ENCODE measurements around the gene SLBP.

The SLBP gene

DNA sequence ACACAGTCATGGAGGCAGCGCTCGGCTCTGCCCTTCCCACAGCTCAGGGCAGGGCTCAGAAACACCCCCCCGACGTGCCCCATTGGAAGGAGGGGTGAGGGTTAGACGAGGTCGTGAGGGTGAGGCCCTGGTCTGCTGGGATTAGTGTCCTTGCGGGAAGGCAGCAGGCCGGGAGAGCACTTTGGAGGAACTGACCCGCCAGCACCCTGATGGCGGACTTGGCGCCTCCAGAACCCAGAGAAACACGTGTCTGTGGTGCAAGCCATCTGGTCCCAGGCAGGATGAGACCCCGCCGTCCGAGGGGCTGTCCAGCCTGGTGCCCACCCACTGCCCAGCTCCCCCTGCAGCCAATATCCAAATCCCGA, 35.5 kb upstream of the SLBP start:
- no peaks in the 10 kb centered on the region for H3K4me1 ChIP-seq (ENCODE audit: control insufficient read depth, low read depth, low read length)
- H3K23ac ChIP-seq (ENCODE audit: low read length), result no peak overlapping the region
- H3K9ac ChIP-seq (ENCODE audit: low read length), result no peak overlapping the region
- no CpG with 5 or more reads among the region's 16 CpGs for WGBS (ENCODE audit: extremely low coverage, insufficient coverage, low lambda C conversion rate)
- H3K18ac ChIP-seq (ENCODE audit: low read length), result no peak overlapping the region
- H2BK5ac ChIP-seq (ENCODE audit: low read length), result no peak overlapping the region
- no peak overlapping the region for H4K8ac ChIP-seq (ENCODE audit: low read depth, low read length)
- H3K4me3 ChIP-seq (ENCODE audit: low read length), result no peak overlapping the region
- H2AK5ac ChIP-seq (ENCODE audit: low read length), result no peak overlapping the region
- no peaks in the 10 kb centered on the region for H3K79me1 ChIP-seq (ENCODE audit: low read length)
- no peaks in the 10 kb centered on the region for H3K79me2 ChIP-seq (ENCODE audit: control insufficient read depth, insufficient read depth, low read length)
- H4K5ac ChIP-seq (ENCODE audit: low read length), result no peak overlapping the region
- no peak overlapping the region for H2BK15ac ChIP-seq (replicated peaks; ENCODE audit: low read depth)
- H3K27ac ChIP-seq (ENCODE audit: low read depth, low read length), result no peak overlapping the region
- DNase-seq, result no peak
- no peak overlapping the region for H3K4ac ChIP-seq (ENCODE audit: low read depth, low read length)
- no peak overlapping the region for H3K4me2 ChIP-seq (ENCODE audit: low read length)
- no peaks in the 10 kb centered on the region for H3K27me3 ChIP-seq (ENCODE audit: insufficient read depth, low read length, poor library complexity)
- no peak overlapping the region for H3K56ac ChIP-seq (ENCODE audit: low read length)
- H2BK120ac ChIP-seq (ENCODE audit: low read depth, low read length), result no peak overlapping the region
- H3K36me3 ChIP-seq (ENCODE audit: control insufficient read depth, insufficient read depth, low read length), result peaks cover 5% of the 10 kb centered on the region

DNA sequence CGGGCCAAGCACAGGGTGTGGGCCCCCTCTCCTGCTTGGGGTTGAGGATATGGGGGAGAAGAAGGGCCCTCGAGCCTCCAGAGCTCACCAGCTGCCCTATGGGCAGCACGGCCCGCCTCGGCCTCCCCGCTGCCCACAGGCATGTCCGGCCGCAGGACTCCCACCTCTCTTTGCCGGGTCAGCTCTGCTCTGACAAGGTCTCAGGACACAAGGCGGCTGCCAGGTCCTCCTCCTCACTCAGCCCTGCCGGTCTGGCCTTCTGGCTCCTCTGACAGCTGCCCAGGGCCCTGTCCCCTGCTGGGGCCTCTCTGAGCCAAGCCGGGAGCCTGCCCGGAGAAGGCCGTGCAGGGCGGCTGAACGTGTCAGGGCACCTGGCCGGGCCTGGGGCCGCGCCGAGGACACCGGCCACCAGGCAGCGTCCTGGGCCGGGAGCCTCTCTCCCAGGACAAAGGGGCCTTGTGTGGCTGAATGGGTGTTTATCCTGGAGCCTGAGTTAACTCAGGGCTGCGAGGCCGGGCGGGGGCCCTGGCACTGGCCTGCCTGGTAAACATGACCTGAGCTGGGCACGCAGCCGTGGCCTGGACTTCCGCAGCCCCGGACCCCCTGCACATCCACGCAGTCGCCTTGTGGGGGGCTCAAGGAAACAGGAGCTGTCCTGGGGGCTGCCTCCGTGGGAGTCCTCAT, 34.9 kb upstream of the SLBP start:
- H3K27ac ChIP-seq (ENCODE audit: low read depth, low read length), result no peak overlapping the region
- no peak overlapping the region for H4K8ac ChIP-seq (ENCODE audit: low read depth, low read length)
- no peak overlapping the region for H2AK5ac ChIP-seq (ENCODE audit: low read length)
- no peak overlapping the region for H3K4me3 ChIP-seq (ENCODE audit: low read length)
- H4K5ac ChIP-seq (ENCODE audit: low read length), result no peak overlapping the region
- no peaks in the 10 kb centered on the region for H3K79me1 ChIP-seq (ENCODE audit: low read length)
- no peak overlapping the region for H3K23ac ChIP-seq (ENCODE audit: low read length)
- no peak overlapping the region for H3K18ac ChIP-seq (ENCODE audit: low read length)
- H3K36me3 ChIP-seq (ENCODE audit: control insufficient read depth, insufficient read depth, low read length), result peaks cover 6% of the 10 kb centered on the region
- no peaks in the 10 kb centered on the region for H3K79me2 ChIP-seq (ENCODE audit: control insufficient read depth, insufficient read depth, low read length)
- H3K4me2 ChIP-seq (ENCODE audit: low read length), result no peak overlapping the region
- H2BK15ac ChIP-seq (replicated peaks; ENCODE audit: low read depth), result no peak overlapping the region
- no peak overlapping the region for H3K9ac ChIP-seq (ENCODE audit: low read length)
- no peaks in the 10 kb centered on the region for H3K27me3 ChIP-seq (ENCODE audit: insufficient read depth, low read length, poor library complexity)
- WGBS (ENCODE audit: extremely low coverage, insufficient coverage, low lambda C conversion rate), result no CpG with 5 or more reads among the region's 33 CpGs
- no peak overlapping the region for H3K56ac ChIP-seq (ENCODE audit: low read length)
- H2BK5ac ChIP-seq (ENCODE audit: low read length), result no peak overlapping the region
- no peak for DNase-seq
- H2BK120ac ChIP-seq (ENCODE audit: low read depth, low read length), result no peak overlapping the region
- no peaks in the 10 kb centered on the region for H3K4me1 ChIP-seq (ENCODE audit: control insufficient read depth, low read depth, low read length)
- no peak overlapping the region for H3K4ac ChIP-seq (ENCODE audit: low read depth, low read length)

DNA sequence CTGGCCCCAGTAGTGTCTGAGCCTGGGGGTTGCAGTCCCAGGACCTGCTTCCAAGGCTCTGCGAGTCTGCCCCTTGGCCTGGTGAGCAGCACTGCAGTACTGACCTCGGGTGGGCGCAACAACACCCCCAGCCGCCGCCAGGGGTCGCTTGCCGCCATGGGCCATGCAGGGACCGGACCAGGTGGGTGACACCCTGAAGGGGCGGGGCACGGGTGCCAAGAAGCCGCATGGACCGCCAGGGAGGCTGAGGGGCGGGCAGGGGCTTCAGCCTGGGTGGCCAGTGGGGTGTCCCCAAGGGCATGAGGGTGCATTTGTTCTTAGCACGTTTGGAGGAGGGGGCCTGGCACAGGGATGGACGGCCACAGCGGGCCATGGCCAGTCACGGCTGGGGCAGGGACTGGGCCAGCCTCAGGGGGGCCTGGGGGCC, 34.2 kb upstream of the SLBP start:
- no peak overlapping the region for H3K18ac ChIP-seq (ENCODE audit: low read length)
- no peak overlapping the region for H3K4me3 ChIP-seq (ENCODE audit: low read length)
- H2BK120ac ChIP-seq (ENCODE audit: low read depth, low read length), result no peak overlapping the region
- no peaks in the 10 kb centered on the region for H3K27me3 ChIP-seq (ENCODE audit: insufficient read depth, low read length, poor library complexity)
- no peak overlapping the region for H3K4ac ChIP-seq (ENCODE audit: low read depth, low read length)
- H3K4me2 ChIP-seq (ENCODE audit: low read length), result no peak overlapping the region
- no peak overlapping the region for H3K9ac ChIP-seq (ENCODE audit: low read length)
- no peaks in the 10 kb centered on the region for H3K79me1 ChIP-seq (ENCODE audit: low read length)
- no peak overlapping the region for H3K23ac ChIP-seq (ENCODE audit: low read length)
- DNase-seq, result peak; percentile 92
- H3K27ac ChIP-seq (ENCODE audit: low read depth, low read length), result no peak overlapping the region
- no peak overlapping the region for H4K5ac ChIP-seq (ENCODE audit: low read length)
- no CpG with 5 or more reads among the region's 17 CpGs for WGBS (ENCODE audit: extremely low coverage, insufficient coverage, low lambda C conversion rate)
- H4K8ac ChIP-seq (ENCODE audit: low read depth, low read length), result no peak overlapping the region
- H2BK15ac ChIP-seq (replicated peaks; ENCODE audit: low read depth), result no peak overlapping the region
- no peaks in the 10 kb centered on the region for H3K79me2 ChIP-seq (ENCODE audit: control insufficient read depth, insufficient read depth, low read length)
- no peaks in the 10 kb centered on the region for H3K4me1 ChIP-seq (ENCODE audit: control insufficient read depth, low read depth, low read length)
- no peak overlapping the region for H3K56ac ChIP-seq (ENCODE audit: low read length)
- no peak overlapping the region for H2BK5ac ChIP-seq (ENCODE audit: low read length)
- H2AK5ac ChIP-seq (ENCODE audit: low read length), result no peak overlapping the region
- H3K36me3 ChIP-seq (ENCODE audit: control insufficient read depth, insufficient read depth, low read length), result peaks cover 11% of the 10 kb centered on the region

DNA sequence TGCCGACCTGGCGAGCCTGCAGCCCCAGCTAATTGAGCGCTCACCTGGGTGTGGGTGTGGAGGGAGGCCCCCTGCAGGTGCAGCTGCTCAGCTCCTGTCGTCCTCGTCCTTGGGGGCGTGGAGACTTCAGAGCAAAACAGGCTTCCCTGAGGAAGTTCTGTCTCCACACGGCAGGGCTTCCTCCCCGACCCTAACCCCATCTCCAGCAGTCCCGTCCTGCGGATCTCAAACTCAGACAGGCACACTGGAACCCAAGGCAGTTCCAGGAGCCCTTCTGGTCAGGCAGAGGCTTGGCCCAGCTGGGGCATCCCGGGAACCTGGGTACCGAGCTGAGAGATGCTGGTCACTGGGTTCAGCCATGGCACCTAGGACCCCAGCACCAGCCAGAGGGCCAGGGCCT, 33.6 kb upstream of the SLBP start:
- Histone ChIP-seq H3K79me2 (ENCODE audit: control insufficient read depth, insufficient read depth, low read length) (no peaks in the 10 kb centered on the region), H3K23ac (ENCODE audit: low read length) (no peak overlapping the region), H3K4ac (ENCODE audit: low read depth, low read length) (no peak overlapping the region), H3K9ac (ENCODE audit: low read length) (no peak overlapping the region), H3K27me3 (ENCODE audit: insufficient read depth, low read length, poor library complexity) (no peaks in the 10 kb centered on the region), H2BK5ac (ENCODE audit: low read length) (no peak overlapping the region), H3K79me1 (ENCODE audit: low read length) (no peaks in the 10 kb centered on the region), H4K8ac (ENCODE audit: low read depth, low read length) (no peak overlapping the region), H3K4me3 (ENCODE audit: low read length) (no peak overlapping the region), H3K4me2 (ENCODE audit: low read length) (no peak overlapping the region), H3K18ac (ENCODE audit: low read length) (no peak overlapping the region), H3K36me3 (ENCODE audit: control insufficient read depth, insufficient read depth, low read length) (peaks cover 15% of the 10 kb centered on the region), H2BK15ac (replicated peaks; ENCODE audit: low read depth) (no peak overlapping the region), H2BK120ac (ENCODE audit: low read depth, low read length) (no peak overlapping the region), H3K27ac (ENCODE audit: low read depth, low read length) (no peak overlapping the region), H2AK5ac (ENCODE audit: low read length) (no peak overlapping the region), H4K5ac (ENCODE audit: low read length) (no peak overlapping the region), H3K56ac (ENCODE audit: low read length) (no peak overlapping the region), H3K4me1 (ENCODE audit: control insufficient read depth, low read depth, low read length) (no peaks in the 10 kb centered on the region)
- no CpG with 5 or more reads among the region's 12 CpGs for WGBS (ENCODE audit: extremely low coverage, insufficient coverage, low lambda C conversion rate)
- no peak for DNase-seq

DNA sequence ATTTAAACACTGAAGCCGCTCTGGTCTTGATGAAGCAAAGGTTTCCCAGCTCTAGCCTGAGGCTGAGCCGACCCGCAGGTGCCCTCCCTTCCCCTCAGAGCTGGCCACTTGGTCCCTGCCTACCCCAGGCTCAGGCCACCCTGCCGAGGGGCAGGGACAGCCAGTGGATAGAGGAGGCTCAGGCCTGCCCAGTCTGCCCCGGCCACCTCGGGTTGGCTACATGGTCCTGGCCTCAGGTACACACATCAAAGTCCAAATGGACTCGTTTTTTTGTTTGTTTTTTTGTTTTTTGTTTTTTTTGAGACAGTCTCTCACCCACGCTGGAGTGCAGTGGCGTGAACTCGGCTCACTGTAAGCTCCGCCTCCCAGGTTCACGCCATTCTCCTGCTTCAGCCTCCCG, 33.0 kb upstream of the SLBP start:
- H3K27ac ChIP-seq (ENCODE audit: low read depth, low read length), result no peak overlapping the region
- no peak overlapping the region for H3K4me2 ChIP-seq (ENCODE audit: low read length)
- H3K4me1 ChIP-seq (ENCODE audit: control insufficient read depth, low read depth, low read length), result no peaks in the 10 kb centered on the region
- no peaks in the 10 kb centered on the region for H3K27me3 ChIP-seq (ENCODE audit: insufficient read depth, low read length, poor library complexity)
- H3K23ac ChIP-seq (ENCODE audit: low read length), result no peak overlapping the region
- no peak overlapping the region for H3K18ac ChIP-seq (ENCODE audit: low read length)
- H4K5ac ChIP-seq (ENCODE audit: low read length), result no peak overlapping the region
- H3K79me2 ChIP-seq (ENCODE audit: control insufficient read depth, insufficient read depth, low read length), result no peaks in the 10 kb centered on the region
- no peak overlapping the region for H2BK5ac ChIP-seq (ENCODE audit: low read length)
- H3K4me3 ChIP-seq (ENCODE audit: low read length), result no peak overlapping the region
- H2BK15ac ChIP-seq (replicated peaks; ENCODE audit: low read depth), result no peak overlapping the region
- peaks cover 19% of the 10 kb centered on the region for H3K36me3 ChIP-seq (ENCODE audit: control insufficient read depth, insufficient read depth, low read length)
- H2AK5ac ChIP-seq (ENCODE audit: low read length), result no peak overlapping the region
- no CpG with 5 or more reads among the region's 13 CpGs for WGBS (ENCODE audit: extremely low coverage, insufficient coverage, low lambda C conversion rate)
- no peak overlapping the region for H3K9ac ChIP-seq (ENCODE audit: low read length)
- no peak overlapping the region for H4K8ac ChIP-seq (ENCODE audit: low read depth, low read length)
- H3K79me1 ChIP-seq (ENCODE audit: low read length), result no peaks in the 10 kb centered on the region
- no peak overlapping the region for H2BK120ac ChIP-seq (ENCODE audit: low read depth, low read length)
- no peak for DNase-seq
- no peak overlapping the region for H3K4ac ChIP-seq (ENCODE audit: low read depth, low read length)
- H3K56ac ChIP-seq (ENCODE audit: low read length), result no peak overlapping the region

DNA sequence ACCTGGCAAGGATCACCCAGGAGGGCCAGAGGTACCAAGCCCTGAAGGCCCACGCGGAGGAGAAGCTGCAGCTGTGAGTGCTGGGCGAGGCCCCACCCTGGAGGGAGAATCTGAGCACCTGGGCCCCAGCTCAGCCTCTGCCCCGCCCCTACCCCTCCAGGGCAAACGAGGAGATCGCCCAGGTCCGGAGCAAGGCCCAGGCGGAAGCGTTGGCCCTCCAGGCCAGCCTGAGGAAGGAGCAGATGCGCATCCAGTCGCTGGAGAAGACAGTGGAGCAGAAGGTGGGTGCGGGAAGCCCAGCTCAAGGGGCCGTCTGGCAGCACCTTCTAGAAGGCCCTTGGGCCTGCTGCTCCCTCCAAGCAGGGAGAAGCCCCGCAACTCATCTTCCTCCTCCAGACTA, 32.4 kb upstream of the SLBP start:
- DNase-seq, result no peak
- no peak overlapping the region for H3K9ac ChIP-seq (ENCODE audit: low read length)
- H3K27ac ChIP-seq (ENCODE audit: low read depth, low read length), result no peak overlapping the region
- no peak overlapping the region for H3K56ac ChIP-seq (ENCODE audit: low read length)
- no peaks in the 10 kb centered on the region for H3K27me3 ChIP-seq (ENCODE audit: insufficient read depth, low read length, poor library complexity)
- H4K5ac ChIP-seq (ENCODE audit: low read length), result no peak overlapping the region
- no peak overlapping the region for H2BK5ac ChIP-seq (ENCODE audit: low read length)
- no peak overlapping the region for H3K4me3 ChIP-seq (ENCODE audit: low read length)
- no peak overlapping the region for H2AK5ac ChIP-seq (ENCODE audit: low read length)
- H2BK15ac ChIP-seq (replicated peaks; ENCODE audit: low read depth), result no peak overlapping the region
- no peak overlapping the region for H3K18ac ChIP-seq (ENCODE audit: low read length)
- no peaks in the 10 kb centered on the region for H3K79me2 ChIP-seq (ENCODE audit: control insufficient read depth, insufficient read depth, low read length)
- H3K4me1 ChIP-seq (ENCODE audit: control insufficient read depth, low read depth, low read length), result no peaks in the 10 kb centered on the region
- H3K4me2 ChIP-seq (ENCODE audit: low read length), result no peak overlapping the region
- no peak overlapping the region for H4K8ac ChIP-seq (ENCODE audit: low read depth, low read length)
- no peak overlapping the region for H3K23ac ChIP-seq (ENCODE audit: low read length)
- WGBS (ENCODE audit: extremely low coverage, insufficient coverage, low lambda C conversion rate), result no CpG with 5 or more reads among the region's 14 CpGs
- H3K4ac ChIP-seq (ENCODE audit: low read depth, low read length), result no peak overlapping the region
- no peaks in the 10 kb centered on the region for H3K79me1 ChIP-seq (ENCODE audit: low read length)
- no peak overlapping the region for H2BK120ac ChIP-seq (ENCODE audit: low read depth, low read length)
- H3K36me3 ChIP-seq (ENCODE audit: control insufficient read depth, insufficient read depth, low read length), result peaks cover 21% of the 10 kb centered on the region
